Esophagus squamous epithelium (tissue), 5 donors: ENCODE data around the gene ZNF865. TPM values are rescaled to one million over a fixed set of nuclear protein-coding genes. Genes with fewer than 3 reads are reported as not detected.
"Not testable (repeated sequence)": the region's sequence is repeated elsewhere in the genome, so short reads cannot be mapped to it uniquely, and the experiment has no call there.

Experiments used
- DNase-seq: peaks from one replicate; lab custom pipeline; 2025; lab: John Stamatoyannopoulos, UW
- H3K27ac ChIP-seq, 4 donors: fragments of 200-600 bp; sonication (generic); one replicate each; pipeline ENCODE4 v1.5.1; 2016 to 2019; ENCODE audit warnings: mild to moderate bottlenecking in 1 of 4
- H3K27me3 ChIP-seq, 4 donors: fragments of 200-600 bp; sonication (generic); 1 replicate in 3 of 4; 2 replicates in 1 of 4; pipeline versions ENCODE4 v1.5.1 to v1.6.0; 2017 to 2021; ENCODE audit warnings: antibody characterized with exemption in 1 of 4
- H3K36me3 ChIP-seq, 3 donors: fragments of 200-600 bp; sonication (generic); one replicate each; pipeline ENCODE4 v1.5.1; 2016 to 2019
- H3K4me1 ChIP-seq, 3 donors: fragments of 200-600 bp; sonication (generic); one replicate each; pipeline ENCODE4 v1.5.1; 2017 to 2019
- H3K4me3 ChIP-seq, 4 donors: fragments of 200-600 bp; sonication (generic); 1 replicate in 3 of 4; 2 replicates in 1 of 4; pipeline ENCODE4 v1.5.1; 2016 to 2019; ENCODE audit warnings: mild to moderate bottlenecking in 2 of 4, moderate library complexity in 1 of 4
- H3K9me3 ChIP-seq, 3 donors: fragments of 200-600 bp; sonication (generic); one replicate each; pipeline ENCODE4 v1.5.1; 2016 to 2019
- POLR2A ChIP-seq, 4 donors: fragments of 450-650 bp; IDR thresholded peaks; one replicate each; pipeline ENCODE4 v1.6.1; 2017; ENCODE audit warnings: antibody characterized with exemption in 4 of 4, mild to moderate bottlenecking in 4 of 4, moderate library complexity in 3 of 4
- WGBS, 2 donors: methylation state at CpG; one replicate each; pipeline ENCODE4 v1.1.5; 2018; 5-methylcytosine and 5-hydroxymethylcytosine counted together
- intact Hi-C: fragments of 100-400 bp; cut with DNase I; formaldehyde crosslinking; loops from one replicate; pipeline ENCODE4 v1.15.0; 2022
- total RNA-seq, 4 donors: library from RNA; depleted of rRNA; stranded (reverse); fragments of >200 nt; gene quantifications; one replicate each; pipeline ENCODE4 v1.1.0, GENCODE V29; 2016
- TF ChIP-seq, protein P1 (sequence below), 6 experiments: fragments of 450-650 bp in 4 of 6; fragments of 200-600 bp in 2 of 6; sonication (generic) in 2 of 6; IDR thresholded peaks; one replicate each; pipeline ENCODE4 v1.5.1; 2016 to 2019; ENCODE audit warnings: antibody characterized with exemption in 6 of 6, mild to moderate bottlenecking in 4 of 6, moderate library complexity in 4 of 6
- donor health status: DM: yes; HTN: yes; CAD: no.

ZNF865 gene
- total RNA-seq, 4 donors from 2014 or later = 2.7 to 5.3 (median 3.3) TPM

DNA sequence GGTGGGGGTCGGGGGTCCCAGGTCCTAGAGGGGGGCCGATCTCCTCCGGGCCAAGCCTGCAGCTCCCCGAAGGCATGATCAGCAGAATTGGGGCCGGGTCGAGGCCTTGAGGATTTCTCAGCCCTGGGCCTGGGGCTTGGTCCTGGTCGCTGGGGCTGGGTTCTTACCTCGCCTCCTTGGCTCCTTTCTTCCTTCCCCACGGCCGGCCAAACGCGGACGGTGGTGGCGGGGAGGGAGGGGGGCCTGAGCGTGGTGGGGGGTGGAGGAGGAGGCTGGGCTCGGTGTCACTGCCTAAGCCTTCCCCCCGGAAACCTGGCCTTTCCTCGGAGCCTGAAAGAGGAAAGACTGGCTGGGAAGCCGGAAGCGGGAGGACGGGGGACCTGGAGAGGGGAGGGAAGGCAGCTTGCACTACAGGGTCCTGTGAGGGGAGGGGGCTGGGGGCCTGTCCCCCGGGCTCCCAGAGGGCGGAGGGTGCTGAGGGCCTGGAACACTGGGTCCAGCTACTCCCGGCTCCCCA lies 24.8 kb upstream of the ZNF865 start, which contains the start of gene ZNF579:
TSS of gene ZNF579 (minus strand) at position 221 of the 517 bp plus-strand sequence. CDS start 1,209 bp downstream, outside the sequence.
- Histone ChIP-seq H3K9me3 (no peaks in the 10 kb centered on the region), H3K27me3 (peaks cover 0 to 9% (median 0%) of the 10 kb centered on the region in 4 donors), H3K27ac (peak within 1 kb of the TSS; percentile 82 to 96 (median 91)), H3K4me3 (peak within 1 kb of the TSS; percentile 67 to 97 (median 83)), H3K36me3 (peaks cover 0 to 27% (median 7%) of the 10 kb centered on the region in 3 donors), H3K4me1 (peaks cover 12 to 36% (median 14%) of the 10 kb centered on the region in 3 donors)
- intact Hi-C loops = no loop called here
- TF ChIP-seq, protein P1, sequence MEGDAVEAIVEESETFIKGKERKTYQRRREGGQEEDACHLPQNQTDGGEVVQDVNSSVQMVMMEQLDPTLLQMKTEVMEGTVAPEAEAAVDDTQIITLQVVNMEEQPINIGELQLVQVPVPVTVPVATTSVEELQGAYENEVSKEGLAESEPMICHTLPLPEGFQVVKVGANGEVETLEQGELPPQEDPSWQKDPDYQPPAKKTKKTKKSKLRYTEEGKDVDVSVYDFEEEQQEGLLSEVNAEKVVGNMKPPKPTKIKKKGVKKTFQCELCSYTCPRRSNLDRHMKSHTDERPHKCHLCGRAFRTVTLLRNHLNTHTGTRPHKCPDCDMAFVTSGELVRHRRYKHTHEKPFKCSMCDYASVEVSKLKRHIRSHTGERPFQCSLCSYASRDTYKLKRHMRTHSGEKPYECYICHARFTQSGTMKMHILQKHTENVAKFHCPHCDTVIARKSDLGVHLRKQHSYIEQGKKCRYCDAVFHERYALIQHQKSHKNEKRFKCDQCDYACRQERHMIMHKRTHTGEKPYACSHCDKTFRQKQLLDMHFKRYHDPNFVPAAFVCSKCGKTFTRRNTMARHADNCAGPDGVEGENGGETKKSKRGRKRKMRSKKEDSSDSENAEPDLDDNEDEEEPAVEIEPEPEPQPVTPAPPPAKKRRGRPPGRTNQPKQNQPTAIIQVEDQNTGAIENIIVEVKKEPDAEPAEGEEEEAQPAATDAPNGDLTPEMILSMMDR (IDR thresholded peaks at IDR 0.05) = peak in 1 of 6 experiments; percentile 5
- TF ChIP-seq POLR2A (IDR thresholded peaks at IDR 0.05) = no peak
- DNase-seq = no peak
- WGBS, 2 donors = 0% methylated on average over 5 to 7 of the region's 24 CpGs

DNA sequence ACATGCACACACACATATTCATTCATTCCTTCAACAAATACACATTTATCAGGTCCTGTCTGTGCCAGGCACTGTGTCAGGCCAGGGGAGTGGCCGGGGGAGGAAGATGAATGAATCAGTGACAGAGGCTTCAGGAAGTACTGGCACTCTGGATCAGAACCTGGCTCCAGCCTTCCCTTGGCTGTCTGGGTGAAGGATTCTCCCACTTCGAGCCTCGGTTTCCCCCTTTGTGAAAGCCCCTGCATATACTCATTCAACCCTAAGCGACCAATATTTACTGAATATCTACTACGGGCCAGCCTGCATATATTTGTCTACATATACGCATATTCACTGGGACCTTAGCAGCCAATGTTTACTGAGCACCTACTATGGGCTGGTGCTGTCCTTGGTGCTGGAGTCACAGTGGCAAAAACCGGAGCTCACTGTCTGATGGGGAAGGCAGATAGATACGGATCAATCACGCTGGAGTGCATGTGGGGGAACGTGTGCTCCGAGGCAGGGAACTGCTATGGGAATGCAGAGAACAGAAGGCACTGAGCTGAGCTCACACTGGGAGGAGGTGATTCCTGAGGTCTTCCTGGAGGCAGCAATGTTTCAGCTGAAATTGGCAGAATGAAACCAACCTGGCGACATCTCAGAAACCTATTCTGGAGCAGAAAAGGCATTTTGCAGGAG lies 24.2 kb upstream of the ZNF865 start:
- Histone ChIP-seq H3K4me1 (peaks cover 15 to 42% (median 20%) of the 10 kb centered on the region in 3 donors), H3K36me3 (peaks cover 0 to 27% (median 7%) of the 10 kb centered on the region in 3 donors), H3K27me3 (peaks cover 0 to 15% (median 0%) of the 10 kb centered on the region in 4 donors), H3K4me3 (peak overlapping the region; percentile 67 to 97 (median 83)), H3K9me3 (no peaks in the 10 kb centered on the region), H3K27ac (peak overlapping the region; percentile 82 to 96 (median 91))
- DNase-seq = no peak
- 18 to 21% methylated on average over 12 of the region's 12 CpGs for WGBS, 2 donors
- intact Hi-C loops = no loop called here
- TF ChIP-seq, protein P1 (IDR thresholded peaks at IDR 0.05) = peak in 1 of 6 experiments; percentile 1
- no peak for TF ChIP-seq POLR2A (IDR thresholded peaks at IDR 0.05)

DNA sequence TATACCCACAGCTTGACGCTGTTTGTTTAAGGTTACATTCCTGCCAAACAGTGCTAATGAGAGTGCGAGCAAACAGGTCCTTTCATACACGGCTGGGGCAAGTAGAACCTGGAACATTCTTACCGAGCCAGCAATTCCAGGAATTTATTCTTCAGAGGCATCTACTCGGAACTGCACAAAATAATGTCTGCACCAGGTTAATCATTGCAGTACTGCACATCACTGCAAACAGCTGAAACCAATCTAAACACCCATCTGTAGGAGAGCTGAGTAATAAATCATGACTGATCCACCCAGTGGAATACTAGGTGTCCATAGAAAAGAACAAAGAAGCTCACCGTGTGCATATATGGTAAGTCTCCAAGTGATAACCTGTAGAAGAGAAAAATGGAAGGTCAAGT lies 23.6 kb upstream of the ZNF865 start:
- Histone ChIP-seq H3K36me3 (peaks cover 0 to 26% (median 7%) of the 10 kb centered on the region in 3 donors), H3K4me1 (peaks cover 20 to 47% (median 20%) of the 10 kb centered on the region in 3 donors), H3K9me3 (no peaks in the 10 kb centered on the region), H3K4me3 (no peak overlapping the region), H3K27ac (peak overlapping the region in 1 of 4 donors; percentile 89), H3K27me3 (peaks cover 0 to 16% (median 0%) of the 10 kb centered on the region in 4 donors)
- TF ChIP-seq POLR2A (IDR thresholded peaks at IDR 0.05) = no peak
- TF ChIP-seq, protein P1 (IDR thresholded peaks at IDR 0.05) = no peak
- no peak for DNase-seq
- intact Hi-C loops = no loop called here
- WGBS, 2 donors = 14 to 19% methylated on average over 6 of the region's 6 CpGs

DNA sequence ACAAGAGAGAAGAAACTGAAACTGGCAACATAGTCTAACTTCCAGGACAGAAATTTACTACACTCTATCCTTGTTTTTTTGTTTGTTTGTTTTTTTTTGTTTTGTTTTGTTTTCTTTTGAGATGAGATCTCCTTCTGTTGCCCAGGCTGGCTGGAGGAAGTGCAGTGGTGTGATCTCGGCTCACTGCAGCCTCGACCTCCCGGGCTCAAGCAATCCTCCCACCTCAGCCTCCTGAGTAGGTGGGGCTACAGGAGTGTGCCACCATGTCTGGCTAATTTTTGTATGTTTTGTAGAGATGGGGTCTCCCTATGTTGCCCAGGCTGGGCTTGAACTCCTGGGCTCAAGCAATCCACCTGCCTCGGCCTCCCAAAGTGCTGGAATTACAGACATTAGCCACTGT lies 23.2 kb upstream of the ZNF865 start:
- H3K27me3 ChIP-seq = peaks cover 0 to 16% (median 0%) of the 10 kb centered on the region in 4 donors
- H3K4me3 ChIP-seq, DNase-seq, intact Hi-C loops, H3K27ac ChIP-seq, H3K9me3 ChIP-seq: not testable (repeated sequence)
- peaks cover 0 to 22% (median 7%) of the 10 kb centered on the region in 3 donors for H3K36me3 ChIP-seq
- H3K4me1 ChIP-seq = peaks cover 20 to 52% (median 25%) of the 10 kb centered on the region in 3 donors
- 61 to 70% methylated on average over 3 to 4 of the region's 4 CpGs for WGBS, 2 donors

DNA sequence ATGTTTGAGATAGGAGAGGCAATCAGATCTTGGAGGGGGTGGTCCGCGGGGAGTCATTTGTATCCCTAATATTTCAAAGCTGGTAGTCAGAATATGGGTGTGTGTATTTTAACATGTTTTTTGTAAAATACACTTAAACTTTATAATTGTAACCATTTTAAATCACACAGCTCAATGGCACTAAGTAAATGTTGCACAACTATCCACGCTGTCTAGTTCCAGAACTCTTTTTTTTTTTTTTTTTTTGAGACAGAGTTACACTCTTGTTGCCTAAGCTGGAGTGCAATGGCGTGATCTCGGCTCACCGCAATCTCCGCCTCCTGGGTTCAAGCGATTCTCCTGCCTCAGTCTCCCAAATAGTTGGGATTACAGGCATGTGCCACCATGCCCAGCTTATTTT lies 21.6 kb upstream of the ZNF865 start:
- Histone ChIP-seq H3K27me3 (peaks cover 0 to 16% (median 0%) of the 10 kb centered on the region in 4 donors), H3K4me1 (peaks cover 20 to 60% (median 25%) of the 10 kb centered on the region in 3 donors)
- H3K9me3 ChIP-seq, H3K36me3 ChIP-seq, H3K27ac ChIP-seq, DNase-seq, intact Hi-C loops, H3K4me3 ChIP-seq: not testable (repeated sequence)
- 67% methylated on average over 8 of the region's 8 CpGs for WGBS, 2 donors

DNA sequence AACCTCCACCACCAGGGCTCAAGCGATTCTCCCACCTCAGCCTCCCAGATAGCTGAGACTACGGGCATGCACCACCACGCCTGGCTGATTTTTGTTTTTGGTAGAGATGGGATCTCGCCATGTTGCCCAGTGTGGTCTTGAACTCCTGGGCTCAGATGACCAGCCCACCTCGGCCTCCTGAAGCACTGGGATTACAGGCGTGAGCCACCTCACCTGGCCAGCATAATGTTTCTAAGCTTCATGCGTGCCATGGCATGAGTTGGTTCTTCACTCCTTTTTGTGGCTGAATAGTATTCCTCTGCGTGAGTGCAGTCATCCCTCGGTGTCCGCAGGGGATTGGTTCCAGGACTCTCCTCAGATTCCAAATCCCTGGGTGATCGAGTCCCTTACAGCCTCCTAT lies 20.6 kb upstream of the ZNF865 start:
- H3K4me1 ChIP-seq = peaks cover 20 to 53% (median 25%) of the 10 kb centered on the region in 3 donors
- 69 to 83% methylated on average over 11 of the region's 11 CpGs for WGBS, 2 donors
- intact Hi-C loops = no loop called here

More for the DNA sequence above, 20.6 kb upstream of the ZNF865 start:
- no peak overlapping the region for H3K27ac ChIP-seq
- no peaks in the 10 kb centered on the region for H3K9me3 ChIP-seq
- TF ChIP-seq POLR2A (IDR thresholded peaks at IDR 0.05) = no peak
- TF ChIP-seq, protein P1 (IDR thresholded peaks at IDR 0.05) = no peak
- H3K4me3 ChIP-seq = no peak overlapping the region
- peaks cover 0 to 16% (median 0%) of the 10 kb centered on the region in 4 donors for H3K27me3 ChIP-seq
- no peaks in the 10 kb centered on the region for H3K36me3 ChIP-seq
- DNase-seq = no peak
